Glutamatergic neuron (in vitro differentiated cells): ENCODE results near the gene C2CD3. TPM values are rescaled to one million over a fixed set of nuclear protein-coding genes. Genes with fewer than 3 reads are reported as not detected.

Experiments used
- DNase-seq: peaks from one replicate; pipeline ENCODE4 v3.0.0; 2022
- H3K27ac Mint-ChIP-seq: one replicate; pipeline ENCODE4 v1.8.0; 2020; ENCODE audit warnings: mild to moderate bottlenecking, mixed read lengths, inconsistent platforms; ENCODE audit not compliant: unreplicated experiment
- H3K27me3 Mint-ChIP-seq: one replicate; pipeline ENCODE4 v1.8.0; 2020; ENCODE audit warnings: mild to moderate bottlenecking, moderate library complexity, mixed read lengths, inconsistent platforms; ENCODE audit not compliant: unreplicated experiment
- H3K36me3 Mint-ChIP-seq: one replicate; pipeline ENCODE4 v1.8.0; 2020; ENCODE audit warnings: mild to moderate bottlenecking, mixed read lengths, inconsistent platforms; ENCODE audit not compliant: unreplicated experiment
- H3K4me1 Mint-ChIP-seq: one replicate; pipeline ENCODE4 v1.8.0; 2020; ENCODE audit warnings: mild to moderate bottlenecking, low read depth, mixed read lengths, inconsistent platforms; ENCODE audit not compliant: unreplicated experiment
- H3K4me3 Mint-ChIP-seq: one replicate; pipeline ENCODE4 v1.8.0; 2020; ENCODE audit warnings: mild to moderate bottlenecking, mixed read lengths, inconsistent platforms; ENCODE audit not compliant: unreplicated experiment
- H3K9me3 Mint-ChIP-seq: one replicate; pipeline ENCODE4 v1.8.0; 2020; ENCODE audit warnings: mild to moderate bottlenecking, moderate library complexity, mixed read lengths, inconsistent platforms; ENCODE audit not compliant: unreplicated experiment
- total RNA-seq: library from RNA; stranded (reverse); fragmentation: NEBNext Ultra II Directional; extraction: Animal tissue kit (Norgen Biotek cat#: 25700); gene quantifications from one replicate; pipeline ENCODE4 v1.2.1, GENCODE V29; 2021; ENCODE audit not compliant: unreplicated experiment
- TF ChIP-seq, protein P1 (sequence below): fragments of 200-600 bp; sonication (generic); IDR thresholded peaks from one replicate; pipeline ENCODE4 v1.5.0; 2021; ENCODE audit not compliant: partially characterized antibody, unreplicated experiment

C2CD3 gene
- total RNA-seq, 1 donor from 2014 or later, result 182 TPM

DNA sequence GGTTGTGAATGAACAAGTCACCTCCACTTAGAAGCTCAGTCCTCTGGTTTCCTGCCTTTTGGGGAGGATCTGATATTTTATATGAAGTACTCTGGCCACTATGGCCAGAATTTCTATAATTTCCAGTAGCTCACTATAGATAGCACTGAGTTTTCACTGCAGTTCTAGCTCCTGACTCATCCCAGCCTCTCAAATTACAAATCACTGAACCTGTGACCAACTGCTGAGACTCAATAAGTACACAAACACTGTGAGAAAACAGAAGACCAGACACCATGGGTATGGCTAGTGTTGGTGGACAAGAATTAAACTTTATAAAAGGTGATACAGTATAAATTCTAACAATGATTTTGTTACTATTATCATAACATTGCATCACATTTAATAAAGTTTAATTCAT, 114.9 kb downstream of the C2CD3 start:
- H3K27ac Mint-ChIP-seq, result no peak overlapping the region
- DNase-seq, result no peak
- TF ChIP-seq, protein P1, sequence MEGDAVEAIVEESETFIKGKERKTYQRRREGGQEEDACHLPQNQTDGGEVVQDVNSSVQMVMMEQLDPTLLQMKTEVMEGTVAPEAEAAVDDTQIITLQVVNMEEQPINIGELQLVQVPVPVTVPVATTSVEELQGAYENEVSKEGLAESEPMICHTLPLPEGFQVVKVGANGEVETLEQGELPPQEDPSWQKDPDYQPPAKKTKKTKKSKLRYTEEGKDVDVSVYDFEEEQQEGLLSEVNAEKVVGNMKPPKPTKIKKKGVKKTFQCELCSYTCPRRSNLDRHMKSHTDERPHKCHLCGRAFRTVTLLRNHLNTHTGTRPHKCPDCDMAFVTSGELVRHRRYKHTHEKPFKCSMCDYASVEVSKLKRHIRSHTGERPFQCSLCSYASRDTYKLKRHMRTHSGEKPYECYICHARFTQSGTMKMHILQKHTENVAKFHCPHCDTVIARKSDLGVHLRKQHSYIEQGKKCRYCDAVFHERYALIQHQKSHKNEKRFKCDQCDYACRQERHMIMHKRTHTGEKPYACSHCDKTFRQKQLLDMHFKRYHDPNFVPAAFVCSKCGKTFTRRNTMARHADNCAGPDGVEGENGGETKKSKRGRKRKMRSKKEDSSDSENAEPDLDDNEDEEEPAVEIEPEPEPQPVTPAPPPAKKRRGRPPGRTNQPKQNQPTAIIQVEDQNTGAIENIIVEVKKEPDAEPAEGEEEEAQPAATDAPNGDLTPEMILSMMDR, result no peak
- peaks cover 2% of the 10 kb centered on the region for H3K9me3 Mint-ChIP-seq
- H3K36me3 Mint-ChIP-seq, result peaks cover 4% of the 10 kb centered on the region
- H3K4me1 Mint-ChIP-seq, result no peaks in the 10 kb centered on the region
- peaks cover 3% of the 10 kb centered on the region for H3K27me3 Mint-ChIP-seq
- H3K4me3 Mint-ChIP-seq, result no peak overlapping the region

DNA sequence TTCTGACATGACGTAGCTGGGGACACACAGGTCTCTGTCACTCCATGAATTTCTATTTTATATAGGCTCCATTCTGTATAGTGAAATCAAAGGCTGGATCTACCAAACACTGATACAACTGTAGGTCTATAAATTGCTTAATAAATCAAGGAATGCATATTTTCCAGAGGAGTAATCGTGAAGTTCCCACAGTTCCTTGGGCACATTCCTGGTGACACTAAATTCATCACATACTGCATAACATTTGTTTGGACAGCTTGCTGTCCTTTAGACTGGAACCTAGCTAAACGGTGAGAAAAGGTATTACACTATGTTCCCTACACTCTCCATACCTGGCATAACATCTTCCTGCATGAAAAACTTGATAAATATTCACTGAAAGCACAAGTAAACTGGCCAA, 120.3 kb downstream of the C2CD3 start:
- no peaks in the 10 kb centered on the region for H3K4me1 Mint-ChIP-seq
- no peak overlapping the region for H3K27ac Mint-ChIP-seq

DNA sequence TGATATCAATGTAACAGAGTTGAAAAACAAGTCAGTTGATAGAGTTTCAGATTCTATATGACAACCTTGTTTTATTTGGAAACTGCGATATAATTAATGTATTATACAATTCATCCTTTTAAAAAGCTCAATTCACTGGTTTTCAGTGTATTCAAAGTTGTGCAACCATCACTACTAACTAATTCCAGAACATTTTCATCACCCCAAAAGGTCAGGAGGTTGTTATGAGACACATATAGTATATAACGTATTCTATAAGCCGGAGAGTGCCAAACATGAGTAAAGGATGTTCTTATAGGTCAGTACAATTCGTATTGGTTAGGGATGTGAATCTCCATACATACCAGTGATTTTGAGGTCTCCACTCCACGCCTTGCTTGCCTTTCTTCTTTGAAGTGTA, 121.8 kb downstream of the C2CD3 start:
- no peak for DNase-seq
- Mint-ChIP-seq H3K36me3 (no peaks in the 10 kb centered on the region), H3K4me1 (no peaks in the 10 kb centered on the region), H3K27me3 (peaks cover 1% of the 10 kb centered on the region), H3K27ac (no peak overlapping the region), H3K4me3 (no peak overlapping the region), H3K9me3 (no peaks in the 10 kb centered on the region)
- TF ChIP-seq, protein P1, result no peak

More for the DNA sequence above, 120.3 kb downstream of the C2CD3 start:
- peaks cover 1% of the 10 kb centered on the region for H3K27me3 Mint-ChIP-seq
- H3K36me3 Mint-ChIP-seq, result no peaks in the 10 kb centered on the region
- TF ChIP-seq, protein P1, result no peak
- no peak overlapping the region for H3K4me3 Mint-ChIP-seq
- DNase-seq, result no peak
- no peaks in the 10 kb centered on the region for H3K9me3 Mint-ChIP-seq

DNA sequence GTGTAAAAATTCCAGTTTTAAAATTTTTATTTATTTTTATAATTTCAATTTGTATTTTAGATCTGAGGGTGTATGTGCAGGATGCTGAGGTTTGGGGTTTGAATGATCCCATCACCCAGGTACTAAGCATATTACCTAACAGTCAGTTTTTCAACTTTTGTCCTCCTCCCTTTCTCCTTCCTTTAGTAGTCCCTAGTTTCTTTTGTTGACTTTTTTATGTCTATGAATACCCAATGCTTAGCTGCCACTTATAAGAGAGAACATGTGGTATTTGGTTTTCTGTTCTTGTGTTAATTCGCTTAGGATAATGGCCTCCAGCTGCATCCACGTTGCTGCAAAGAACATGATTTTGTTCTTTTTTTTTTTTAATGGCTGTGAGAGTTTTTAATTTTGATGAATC, 126.3 kb downstream of the C2CD3 start:
- no peak overlapping the region for H3K27ac Mint-ChIP-seq
- H3K27me3 Mint-ChIP-seq, result no peaks in the 10 kb centered on the region
- TF ChIP-seq, protein P1, result no peak
- DNase-seq, result no peak
- no peaks in the 10 kb centered on the region for H3K36me3 Mint-ChIP-seq
- H3K4me1 Mint-ChIP-seq, result no peaks in the 10 kb centered on the region
- no peaks in the 10 kb centered on the region for H3K9me3 Mint-ChIP-seq
- no peak overlapping the region for H3K4me3 Mint-ChIP-seq

DNA sequence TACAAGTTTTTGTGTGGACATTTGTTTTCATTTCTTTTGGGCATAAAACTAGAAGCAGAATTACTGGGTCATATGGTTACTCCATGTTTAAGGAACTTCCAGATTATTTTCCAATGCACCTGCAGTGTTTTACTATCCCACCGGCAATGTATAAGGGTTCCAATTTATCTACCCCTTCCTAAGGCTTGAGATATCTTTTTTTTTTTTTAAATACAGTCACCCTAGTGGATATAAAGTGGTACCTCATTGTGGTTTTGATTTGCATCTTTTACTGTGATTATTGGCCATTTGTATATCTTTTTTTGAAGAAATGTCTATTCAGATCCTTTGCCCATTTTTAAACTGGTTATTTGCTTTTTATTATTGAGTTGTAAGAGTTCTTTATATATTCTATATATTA, 127.4 kb downstream of the C2CD3 start:
- no peaks in the 10 kb centered on the region for H3K27me3 Mint-ChIP-seq
- no peaks in the 10 kb centered on the region for H3K36me3 Mint-ChIP-seq
- no peak overlapping the region for H3K27ac Mint-ChIP-seq
- no peaks in the 10 kb centered on the region for H3K4me1 Mint-ChIP-seq
- TF ChIP-seq, protein P1, result peak; percentile 30
- H3K9me3 Mint-ChIP-seq, result no peaks in the 10 kb centered on the region
- no peak for DNase-seq
- no peak overlapping the region for H3K4me3 Mint-ChIP-seq
